Stomach smooth muscle (tissue), 2 donors: Measurements from ENCODE around the gene POTEG.
"Not testable (repeated sequence)": the region's sequence is repeated elsewhere in the genome, so short reads cannot be mapped to it uniquely, and the experiment has no call there.

ENCODE experiments used
- H3K27ac ChIP-seq: one replicate; pipeline ENCODE4 v1.7.0; 2013; ENCODE audit warnings: mild to moderate bottlenecking, low read length, inconsistent platforms
- H3K27me3 ChIP-seq, 2 donors: one replicate each; pipeline ENCODE4 v1.7.0; 2013; ENCODE audit warnings: low read length in 2 of 2; ENCODE audit not compliant: insufficient read depth in 2 of 2, control insufficient read depth in 1 of 2
- H3K36me3 ChIP-seq, 2 donors: one replicate each; pipeline ENCODE4 v1.7.0; 2013; ENCODE audit warnings: low read length in 2 of 2; ENCODE audit not compliant: control insufficient read depth in 2 of 2, insufficient read depth in 2 of 2
- H3K4me1 ChIP-seq: one replicate; pipeline ENCODE4 v1.7.0; 2013; ENCODE audit warnings: low read length; ENCODE audit not compliant: control insufficient read depth, insufficient read depth
- H3K4me3 ChIP-seq, 2 donors: one replicate each; pipeline ENCODE4 v1.7.0; 2013; ENCODE audit warnings: low read length in 2 of 2
- H3K9ac ChIP-seq, 2 donors: one replicate each; pipeline ENCODE4 v1.7.0; 2013; ENCODE audit warnings: low read length in 2 of 2, mild to moderate bottlenecking in 1 of 2
- H3K9me3 ChIP-seq, 2 donors: one replicate each; pipeline ENCODE4 v1.7.0; 2013; ENCODE audit warnings: low read length in 2 of 2; ENCODE audit not compliant: control insufficient read depth in 2 of 2
- donor health status: healthy.
- donor health status: Pancreatic carcinoma.

Gene POTEG

GRCh38 chr14:19434241-19434640 is at the start of gene POTEG:
Gene POTEG, minus strand, starts transcription at chr14:19434341. Its CDS starts 52 bp downstream, at chr14:19434289.
- H3K9ac ChIP-seq, H3K36me3 ChIP-seq, H3K4me1 ChIP-seq, H3K27ac ChIP-seq, H3K27me3 ChIP-seq, H3K4me3 ChIP-seq, H3K9me3 ChIP-seq: not testable (repeated sequence)

- not testable (repeated sequence) for H3K4me1 ChIP-seq, H3K9me3 ChIP-seq, H3K36me3 ChIP-seq, H3K4me3 ChIP-seq, H3K27ac ChIP-seq, H3K27me3 ChIP-seq, H3K9ac ChIP-seq
Measured at GRCh38 chr14:19482093-19482492, 48.0 kb upstream of the POTEG start.

- not testable (repeated sequence) for H3K36me3 ChIP-seq, H3K9me3 ChIP-seq, H3K27ac ChIP-seq, H3K9ac ChIP-seq, H3K4me1 ChIP-seq, H3K4me3 ChIP-seq, H3K27me3 ChIP-seq
Measured at GRCh38 chr14:19481421-19481820, 47.3 kb upstream of the POTEG start.

- H3K9ac ChIP-seq, H3K4me1 ChIP-seq, H3K27me3 ChIP-seq, H3K36me3 ChIP-seq, H3K27ac ChIP-seq, H3K9me3 ChIP-seq, H3K4me3 ChIP-seq: not testable (repeated sequence)
Measured at GRCh38 chr14:19480491-19480890, 46.4 kb upstream of the POTEG start.

GRCh38 chr14:19445761-19446160 is 11.6 kb upstream of the POTEG start:
- not testable (repeated sequence) for H3K4me1 ChIP-seq, H3K27ac ChIP-seq, H3K9me3 ChIP-seq, H3K9ac ChIP-seq, H3K4me3 ChIP-seq, H3K36me3 ChIP-seq, H3K27me3 ChIP-seq

GRCh38 chr14:19439826-19440225 is 5.7 kb upstream of the POTEG start:
- not testable (repeated sequence) for H3K27ac ChIP-seq, H3K4me3 ChIP-seq, H3K9me3 ChIP-seq, H3K9ac ChIP-seq, H3K36me3 ChIP-seq, H3K27me3 ChIP-seq, H3K4me1 ChIP-seq

GRCh38 chr14:19439219-19439618 is 5.1 kb upstream of the POTEG start:
- not testable (repeated sequence) for H3K9ac ChIP-seq, H3K36me3 ChIP-seq, H3K4me3 ChIP-seq, H3K9me3 ChIP-seq, H3K27ac ChIP-seq, H3K27me3 ChIP-seq, H3K4me1 ChIP-seq

GRCh38 chr14:19437126-19437443 is 2.9 kb upstream of the POTEG start:
- H3K4me1 ChIP-seq, H3K27ac ChIP-seq, H3K9ac ChIP-seq, H3K27me3 ChIP-seq, H3K9me3 ChIP-seq, H3K4me3 ChIP-seq, H3K36me3 ChIP-seq: not testable (repeated sequence)

- H3K9ac ChIP-seq, H3K4me1 ChIP-seq, H3K36me3 ChIP-seq, H3K4me3 ChIP-seq, H3K27me3 ChIP-seq, H3K27ac ChIP-seq, H3K9me3 ChIP-seq: not testable (repeated sequence)
Measured at GRCh38 chr14:19436311-19437125, 2.4 kb upstream of the POTEG start.

GRCh38 chr14:19435852-19436251 is 1.7 kb upstream of the POTEG start:
- not testable (repeated sequence) for H3K27ac ChIP-seq, H3K36me3 ChIP-seq, H3K9ac ChIP-seq, H3K4me1 ChIP-seq, H3K4me3 ChIP-seq, H3K9me3 ChIP-seq, H3K27me3 ChIP-seq

- H3K27ac ChIP-seq, H3K9me3 ChIP-seq, H3K4me1 ChIP-seq, H3K27me3 ChIP-seq, H3K9ac ChIP-seq, H3K36me3 ChIP-seq, H3K4me3 ChIP-seq: not testable (repeated sequence)
Measured at GRCh38 chr14:19434891-19435290, 750 bp upstream of the POTEG start.
